Measurements from ENCODE around the gene TBC1D22B. TPM values are rescaled to one million over a fixed set of nuclear protein-coding genes. Genes with fewer than 3 reads are reported as not detected.

Gene TBC1D22B
- total RNA-seq, 2 experiments from 2014 or later: 8.0 to 12.3 TPM

DNA sequence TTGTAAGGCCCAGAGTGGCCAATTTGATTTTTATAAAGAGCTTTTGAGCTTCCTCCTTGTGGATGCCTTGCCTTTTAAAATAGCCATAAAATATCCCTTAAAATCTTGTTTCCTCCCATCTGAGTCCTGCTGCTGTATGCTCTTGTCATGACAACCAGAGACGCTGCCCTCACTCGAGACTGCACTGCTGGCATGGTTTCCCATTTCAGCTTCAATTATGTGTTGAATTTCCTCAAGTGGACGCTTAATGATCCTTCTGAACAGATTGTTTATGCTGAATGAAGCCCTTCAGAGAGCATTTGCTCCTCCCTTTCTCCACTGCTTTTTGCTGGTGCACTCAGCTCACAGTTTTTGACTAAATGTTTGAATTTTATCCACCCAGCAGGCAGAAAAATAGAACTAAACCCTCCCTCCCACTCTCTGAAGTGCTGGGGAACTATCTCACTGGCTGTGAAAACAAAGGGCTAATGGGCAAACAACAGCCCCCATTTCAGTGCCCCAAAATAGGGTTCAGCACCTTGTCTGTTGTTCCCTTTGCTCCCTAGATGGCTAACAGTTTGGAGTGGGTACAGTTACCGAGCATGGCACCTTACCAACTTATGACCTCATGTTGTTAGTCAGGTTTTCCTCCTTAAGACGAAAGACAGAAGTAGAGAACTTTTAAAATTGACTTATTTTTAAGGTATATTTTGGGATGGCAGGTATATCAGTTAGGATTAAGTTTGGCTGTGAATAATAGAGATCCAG, 50.7 kb downstream of the TBC1D22B start:
- CTCF ChIA-PET (ENCODE audit: unreplicated experiment): no interaction called here
- no peak for DNase-seq (ENCODE audit: low spot score)
- Histone ChIP-seq H3K4me3 (ENCODE audit: low read depth, low read length, poor library complexity, severe bottlenecking) (no peak overlapping the region), H3K36me3 (ENCODE audit: insufficient read depth, low read length) (no peaks in the 10 kb centered on the region), H2AFZ (ENCODE audit: low read length) (no peak overlapping the region), H4K20me1 (ENCODE audit: insufficient read depth, low read length) (no peaks in the 10 kb centered on the region), H3K4me1 (ENCODE audit: insufficient read depth, low read length, poor library complexity, severe bottlenecking) (no peaks in the 10 kb centered on the region), H3K9me2 (ENCODE audit: insufficient read depth, low read length) (no peaks in the 10 kb centered on the region), H3K9me3 (ENCODE audit: low read length) (no peaks in the 10 kb centered on the region), H3K4me2 (ENCODE audit: low read length) (no peak overlapping the region), H3K79me2 (ENCODE audit: insufficient read depth, low read depth, low read length) (no peaks in the 10 kb centered on the region), H3K27ac (ENCODE audit: low read depth, low read length, poor library complexity, severe bottlenecking) (no peak overlapping the region)
- intact Hi-C loops (cut with micrococcal nuclease; ENCODE audit: unreplicated experiment): no loop called here
- POLR2A ChIA-PET: interaction anchor here (0.7 to 0.8 kb wide), 3 partner anchors 32 to 1738 kb away, joined by 3 to 4 read pairs (median 3); no protein-coding TSS in a partner anchor
- TF ChIP-seq EZH2phosphoT487 (IDR thresholded peaks at IDR 0.05; ENCODE audit: borderline replicate concordance, low read depth, low read length): no peak
- TF ChIP-seq, protein P1, sequence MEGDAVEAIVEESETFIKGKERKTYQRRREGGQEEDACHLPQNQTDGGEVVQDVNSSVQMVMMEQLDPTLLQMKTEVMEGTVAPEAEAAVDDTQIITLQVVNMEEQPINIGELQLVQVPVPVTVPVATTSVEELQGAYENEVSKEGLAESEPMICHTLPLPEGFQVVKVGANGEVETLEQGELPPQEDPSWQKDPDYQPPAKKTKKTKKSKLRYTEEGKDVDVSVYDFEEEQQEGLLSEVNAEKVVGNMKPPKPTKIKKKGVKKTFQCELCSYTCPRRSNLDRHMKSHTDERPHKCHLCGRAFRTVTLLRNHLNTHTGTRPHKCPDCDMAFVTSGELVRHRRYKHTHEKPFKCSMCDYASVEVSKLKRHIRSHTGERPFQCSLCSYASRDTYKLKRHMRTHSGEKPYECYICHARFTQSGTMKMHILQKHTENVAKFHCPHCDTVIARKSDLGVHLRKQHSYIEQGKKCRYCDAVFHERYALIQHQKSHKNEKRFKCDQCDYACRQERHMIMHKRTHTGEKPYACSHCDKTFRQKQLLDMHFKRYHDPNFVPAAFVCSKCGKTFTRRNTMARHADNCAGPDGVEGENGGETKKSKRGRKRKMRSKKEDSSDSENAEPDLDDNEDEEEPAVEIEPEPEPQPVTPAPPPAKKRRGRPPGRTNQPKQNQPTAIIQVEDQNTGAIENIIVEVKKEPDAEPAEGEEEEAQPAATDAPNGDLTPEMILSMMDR (conservative IDR thresholded peaks at IDR 0.05; ENCODE audit: low read length): no peak
- BruUV-seq (replicated peaks): no TSS peak

DNA sequence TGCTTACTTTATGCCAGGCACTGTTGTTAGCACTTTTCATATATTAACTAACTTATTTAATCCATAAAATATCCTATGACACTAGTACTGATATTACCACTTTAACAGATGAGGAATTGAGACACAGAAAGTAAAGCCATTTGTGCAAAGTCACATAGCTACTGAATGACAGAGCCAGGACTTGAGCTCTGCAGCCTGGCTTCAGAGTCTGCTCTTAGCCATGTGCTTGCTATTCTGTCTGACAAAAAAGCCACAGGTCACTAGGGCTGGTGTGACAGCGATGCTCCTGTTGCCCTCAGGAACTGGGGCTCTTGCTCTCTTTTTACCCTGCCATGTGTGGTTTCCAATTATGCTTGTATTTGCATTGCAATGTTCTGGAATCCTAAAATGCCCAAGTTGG, 51.5 kb downstream of the TBC1D22B start:
- Histone ChIP-seq H3K4me2 (ENCODE audit: low read length) (no peak overlapping the region), H3K4me3 (ENCODE audit: low read depth, low read length, poor library complexity, severe bottlenecking) (no peak overlapping the region), H3K4me1 (ENCODE audit: insufficient read depth, low read length, poor library complexity, severe bottlenecking) (no peaks in the 10 kb centered on the region), H3K9me3 (ENCODE audit: low read length) (no peaks in the 10 kb centered on the region), H4K20me1 (ENCODE audit: insufficient read depth, low read length) (no peaks in the 10 kb centered on the region), H2AFZ (ENCODE audit: low read length) (no peak overlapping the region), H3K9me2 (ENCODE audit: insufficient read depth, low read length) (no peaks in the 10 kb centered on the region), H3K36me3 (ENCODE audit: insufficient read depth, low read length) (no peaks in the 10 kb centered on the region), H3K79me2 (ENCODE audit: insufficient read depth, low read depth, low read length) (no peaks in the 10 kb centered on the region), H3K27ac (ENCODE audit: low read depth, low read length, poor library complexity, severe bottlenecking) (no peak overlapping the region)
- intact Hi-C loops (cut with micrococcal nuclease; ENCODE audit: unreplicated experiment): no loop called here
- ChIA-PET CTCF (ENCODE audit: unreplicated experiment) (no interaction called here), POLR2A (interaction anchor here (0.5 to 0.7 kb wide), 3 partner anchors 43 to 1739 kb away, joined by 3 to 5 read pairs (median 4); no protein-coding TSS in a partner anchor)
- no peak for TF ChIP-seq EZH2phosphoT487 (IDR thresholded peaks at IDR 0.05; ENCODE audit: borderline replicate concordance, low read depth, low read length)
- TF ChIP-seq, protein P1 (conservative IDR thresholded peaks at IDR 0.05; ENCODE audit: low read length): no peak
- BruUV-seq (replicated peaks): no TSS peak
- no peak for DNase-seq (ENCODE audit: low spot score)

DNA sequence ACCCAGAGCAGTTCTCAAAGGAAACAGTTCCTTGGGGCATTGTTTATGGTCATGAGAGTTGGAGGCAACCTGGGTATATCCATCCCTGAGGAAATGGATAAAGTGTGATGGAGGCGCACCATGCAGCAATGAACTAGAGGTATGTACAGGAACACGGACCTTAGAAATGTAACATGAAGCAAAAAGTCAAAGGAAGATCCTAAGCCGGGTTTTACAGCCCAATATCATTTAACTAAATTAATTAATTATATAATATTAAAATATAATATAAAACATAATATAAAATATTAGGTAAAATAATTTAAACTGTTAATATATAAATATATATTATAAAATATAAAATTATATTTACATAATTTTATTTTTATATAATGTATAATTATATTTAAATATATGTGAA, 52.1 kb downstream of the TBC1D22B start:
- Histone ChIP-seq H4K20me1 (ENCODE audit: insufficient read depth, low read length) (no peaks in the 10 kb centered on the region), H3K9me3 (ENCODE audit: low read length) (no peaks in the 10 kb centered on the region), H3K4me3 (ENCODE audit: low read depth, low read length, poor library complexity, severe bottlenecking) (no peak overlapping the region), H3K79me2 (ENCODE audit: insufficient read depth, low read depth, low read length) (no peaks in the 10 kb centered on the region), H3K9me2 (ENCODE audit: insufficient read depth, low read length) (no peaks in the 10 kb centered on the region), H3K4me2 (ENCODE audit: low read length) (no peak overlapping the region), H3K36me3 (ENCODE audit: insufficient read depth, low read length) (no peaks in the 10 kb centered on the region), H2AFZ (ENCODE audit: low read length) (no peak overlapping the region), H3K27ac (ENCODE audit: low read depth, low read length, poor library complexity, severe bottlenecking) (no peak overlapping the region), H3K4me1 (ENCODE audit: insufficient read depth, low read length, poor library complexity, severe bottlenecking) (no peaks in the 10 kb centered on the region)
- no TSS peak for BruUV-seq (replicated peaks)
- TF ChIP-seq, protein P1 (conservative IDR thresholded peaks at IDR 0.05; ENCODE audit: low read length): no peak
- no peak for TF ChIP-seq EZH2phosphoT487 (IDR thresholded peaks at IDR 0.05; ENCODE audit: borderline replicate concordance, low read depth, low read length)
- POLR2A ChIA-PET: interaction anchor here (0.6 to 0.7 kb wide), 2 partner anchors 75 to 253 kb away, joined by 3 read pairs; no protein-coding TSS in a partner anchor
- CTCF ChIA-PET (ENCODE audit: unreplicated experiment): no interaction called here
- intact Hi-C loops (cut with micrococcal nuclease; ENCODE audit: unreplicated experiment): no loop called here
- DNase-seq (ENCODE audit: low spot score): no peak
